ENCODE data around the gene CPVL.

GRCh38 chr7:28955356-28955717, 191.0 kb downstream of the CPVL start:
- TF ChIP-seq POLR2A (IDR thresholded peaks at IDR 0.05): no peak
- no peak for TF ChIP-seq CTCF (IDR thresholded peaks at IDR 0.05)

Measured in breast epithelium (tissue), 3 donors.